OCI-LY3 (cell line): ENCODE results near the gene KRTAP17-1.

Experiments used
- H2AFZ ChIP-seq: fragments of 200-600, 300-600 bp; shearing (Covaris generic); 2 replicates; pipeline ENCODE4 v1.6.0; 2014; ENCODE audit warnings: antibody characterized with exemption, low read depth, low read length
- H3K27ac ChIP-seq: fragments of 200-600, 300-600 bp; sonication (generic); 2 replicates; pipeline ENCODE4 v1.5.1; 2014; ENCODE audit warnings: mild to moderate bottlenecking, low read length, moderate library complexity, mixed read lengths
- H3K27me3 ChIP-seq: fragments of 200-600, 300-600 bp; sonication (generic); 2 replicates; pipeline ENCODE4 v1.6.1; 2014; ENCODE audit warnings: low read depth, low read length, mixed read lengths
- H3K36me3 ChIP-seq: fragments of 200-600, 300-600 bp; sonication (generic); replicated peaks from 2 replicates; pipeline ENCODE3; 2014; ENCODE audit warnings: low read depth, low read length, mixed read lengths
- H3K4me1 ChIP-seq: fragments of 300-600, 200-600 bp; sonication (generic); 2 replicates; pipeline ENCODE4 v1.6.1; 2014; ENCODE audit warnings: low read length, mixed read lengths
- H3K4me2 ChIP-seq: fragments of 200-600, 300-600 bp; sonication (generic); 2 replicates; pipeline ENCODE4 v1.6.1; 2014; ENCODE audit warnings: low read length, mixed read lengths
- H3K4me3 ChIP-seq: fragments of 300-600, 200-600 bp; sonication (generic); 2 replicates; pipeline ENCODE4 v1.5.1; 2014; ENCODE audit warnings: antibody characterized with exemption, mild to moderate bottlenecking, low read length, moderate library complexity
- H3K79me2 ChIP-seq: fragments of 300-600, 200-600 bp; shearing (Covaris generic); 2 replicates; pipeline ENCODE4 v1.6.1; 2014; ENCODE audit warnings: mild to moderate bottlenecking, low read length, mixed read lengths
- H3K9ac ChIP-seq: fragments of 300-600, 200-600 bp; shearing (Covaris generic); 2 replicates; pipeline ENCODE4 v1.6.0; 2014; ENCODE audit warnings: mild to moderate bottlenecking, low read length, moderate library complexity
- H3K9me3 ChIP-seq: fragments of 200-600, 300-600 bp; shearing (Covaris generic); 2 replicates; pipeline ENCODE4 v1.6.1; 2014; ENCODE audit warnings: low read length, mixed read lengths; ENCODE audit not compliant: insufficient read depth
- H4K20me1 ChIP-seq: fragments of 200-600, 300-600 bp; sonication (generic); 2 replicates; pipeline ENCODE4 v1.6.1; 2016; ENCODE audit warnings: low read length, mixed read lengths; ENCODE audit not compliant: insufficient read depth
- CTCF ChIP-seq: fragments of 200-600, 300-600 bp; sonication (generic); IDR thresholded peaks from 2 replicates; pipeline ENCODE4 v1.5.1; 2014; ENCODE audit warnings: antibody characterized with exemption, low read length, low read depth
- EZH2phosphoT487 ChIP-seq: fragments of 200-600 bp; shearing (Covaris generic); IDR thresholded peaks from 2 replicates; pipeline ENCODE4 v1.6.1; 2018; ENCODE audit warnings: antibody characterized with exemption, mixed run types, low read depth

KRTAP17-1 gene

GRCh38 chr17:41267711-41268110, 47.8 kb downstream of the KRTAP17-1 start:
- Histone ChIP-seq H4K20me1 (no peaks in the 10 kb centered on the region), H3K27me3 (peaks cover 9% of the 10 kb centered on the region), H3K27ac (no peak overlapping the region), H3K9ac (no peak overlapping the region), H3K79me2 (no peaks in the 10 kb centered on the region), H3K4me1 (peaks cover 7% of the 10 kb centered on the region), H3K36me3 (no peaks in the 10 kb centered on the region), H3K4me2 (no peak overlapping the region), H3K9me3 (no peaks in the 10 kb centered on the region), H3K4me3 (no peak overlapping the region), H2AFZ (no peak overlapping the region)
- TF ChIP-seq CTCF (no peak), EZH2phosphoT487 (no peak)

- no peak within 1 kb of the TSS for H2AFZ ChIP-seq
- peaks cover 14% of the 10 kb centered on the region for H3K27me3 ChIP-seq
- no peaks in the 10 kb centered on the region for H3K36me3 ChIP-seq
- no peak within 1 kb of the TSS for H3K4me2 ChIP-seq
- TF ChIP-seq EZH2phosphoT487 (no peak), CTCF (no peak)
- no peak within 1 kb of the TSS for H3K9ac ChIP-seq
- no peak within 1 kb of the TSS for H3K27ac ChIP-seq
- H4K20me1 ChIP-seq = no peaks in the 10 kb centered on the region
- no peak within 1 kb of the TSS for H3K4me3 ChIP-seq
- no peaks in the 10 kb centered on the region for H3K9me3 ChIP-seq
- H3K4me1 ChIP-seq = no peaks in the 10 kb centered on the region
- no peaks in the 10 kb centered on the region for H3K79me2 ChIP-seq
Measured at GRCh38 chr17:41265078-41265477, 50.4 kb downstream of the KRTAP17-1 start, which contains the start of gene KRTAP9-6. Gene KRTAP9-6 (plus strand): TSS chr17:41265378. CDS start chr17:41265378, 0 bp downstream.
